BE2C (cell line): ENCODE measurements around the gene XYLT2.
A peak's percentile ranks its signal among the peaks of the same experiment; 100 is the strongest.

Source experiments
- DNase-seq: peaks from one replicate; pipeline ENCODE4 v3.0.0-alpha.2; 2020
- H3K27me3 ChIP-seq: fragments of 250-450 bp; sonication (Bioruptor Pico); 2 replicates; pipeline ENCODE4 v1.5.1; 2020; ENCODE audit warnings: mild to moderate bottlenecking
- H3K36me3 ChIP-seq: fragments of 250-450 bp; sonication (Bioruptor Pico); 2 replicates; pipeline ENCODE4 v1.5.1; 2020; ENCODE audit warnings: mild to moderate bottlenecking
- H3K4me1 ChIP-seq: fragments of 250-450 bp; sonication (Bioruptor Pico); 2 replicates; pipeline ENCODE4 v1.5.1; 2020
- H3K4me3 ChIP-seq: 2 replicates; pipeline ENCODE4 v1.5.1; 2011; ENCODE audit warnings: low read depth, low read length
- H3K9me3 ChIP-seq: fragments of 250-450 bp; sonication (Bioruptor Pico); 2 replicates; pipeline ENCODE4 v1.5.1; 2020
- TF ChIP-seq, protein P1 (sequence below): IDR thresholded peaks from 2 replicates; pipeline ENCODE4 v1.5.1; 2012; ENCODE audit warnings: mild to moderate bottlenecking, low read depth, low read length

XYLT2 gene

DNA sequence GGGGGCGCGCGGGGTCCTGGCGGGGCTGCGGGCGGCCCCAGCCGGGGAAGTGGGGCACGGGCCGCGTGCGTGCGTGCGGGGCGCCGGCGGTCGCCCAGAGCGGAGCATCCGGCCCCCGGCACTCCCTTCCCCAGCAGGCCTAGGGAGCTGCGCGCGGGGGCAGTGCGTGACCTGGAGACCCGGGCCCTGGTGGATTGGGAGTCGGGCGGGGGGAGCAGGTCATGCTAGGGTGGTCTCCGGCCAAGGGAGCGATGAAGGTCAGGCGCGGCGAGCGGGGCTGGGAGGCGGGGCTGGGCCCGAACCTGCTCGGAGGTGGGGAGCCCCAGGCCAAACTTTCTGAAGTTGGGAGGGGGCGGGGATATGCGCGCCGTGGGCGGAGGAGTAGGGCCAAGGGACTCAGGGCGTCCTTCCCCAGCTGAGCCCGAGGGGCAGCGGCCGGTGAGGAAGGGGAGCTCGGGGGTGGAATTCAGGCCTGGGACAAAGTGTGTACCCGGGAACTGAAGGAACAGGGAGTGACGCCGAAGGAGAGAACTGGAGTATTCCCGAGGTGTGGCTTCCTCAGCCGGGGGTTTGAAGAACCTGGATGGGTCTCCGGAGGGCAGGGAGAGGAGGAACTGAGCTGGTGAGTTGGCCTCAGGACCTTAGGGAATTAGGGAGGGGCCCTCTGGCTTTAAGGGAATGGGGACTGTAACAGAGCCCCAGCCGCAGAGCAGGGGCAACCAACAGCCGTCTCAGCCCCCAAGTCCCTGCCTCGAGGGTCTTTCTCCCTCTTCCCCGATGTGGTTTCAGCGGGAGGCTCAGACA is 589 bp downstream of the XYLT2 start:
- no peaks in the 10 kb centered on the region for H3K36me3 ChIP-seq
- H3K27me3 ChIP-seq, result peaks cover 3% of the 10 kb centered on the region; the same call in 1 of the 2 replicates
- H3K4me1 ChIP-seq, result peaks cover 3% of the 10 kb centered on the region; the same call in 1 of the 2 replicates
- H3K4me3 ChIP-seq, result peak overlapping the region; percentile 77
- DNase-seq, result no peak
- H3K9me3 ChIP-seq, result no peaks in the 10 kb centered on the region
- TF ChIP-seq, protein P1, sequence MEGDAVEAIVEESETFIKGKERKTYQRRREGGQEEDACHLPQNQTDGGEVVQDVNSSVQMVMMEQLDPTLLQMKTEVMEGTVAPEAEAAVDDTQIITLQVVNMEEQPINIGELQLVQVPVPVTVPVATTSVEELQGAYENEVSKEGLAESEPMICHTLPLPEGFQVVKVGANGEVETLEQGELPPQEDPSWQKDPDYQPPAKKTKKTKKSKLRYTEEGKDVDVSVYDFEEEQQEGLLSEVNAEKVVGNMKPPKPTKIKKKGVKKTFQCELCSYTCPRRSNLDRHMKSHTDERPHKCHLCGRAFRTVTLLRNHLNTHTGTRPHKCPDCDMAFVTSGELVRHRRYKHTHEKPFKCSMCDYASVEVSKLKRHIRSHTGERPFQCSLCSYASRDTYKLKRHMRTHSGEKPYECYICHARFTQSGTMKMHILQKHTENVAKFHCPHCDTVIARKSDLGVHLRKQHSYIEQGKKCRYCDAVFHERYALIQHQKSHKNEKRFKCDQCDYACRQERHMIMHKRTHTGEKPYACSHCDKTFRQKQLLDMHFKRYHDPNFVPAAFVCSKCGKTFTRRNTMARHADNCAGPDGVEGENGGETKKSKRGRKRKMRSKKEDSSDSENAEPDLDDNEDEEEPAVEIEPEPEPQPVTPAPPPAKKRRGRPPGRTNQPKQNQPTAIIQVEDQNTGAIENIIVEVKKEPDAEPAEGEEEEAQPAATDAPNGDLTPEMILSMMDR, result no peak

DNA sequence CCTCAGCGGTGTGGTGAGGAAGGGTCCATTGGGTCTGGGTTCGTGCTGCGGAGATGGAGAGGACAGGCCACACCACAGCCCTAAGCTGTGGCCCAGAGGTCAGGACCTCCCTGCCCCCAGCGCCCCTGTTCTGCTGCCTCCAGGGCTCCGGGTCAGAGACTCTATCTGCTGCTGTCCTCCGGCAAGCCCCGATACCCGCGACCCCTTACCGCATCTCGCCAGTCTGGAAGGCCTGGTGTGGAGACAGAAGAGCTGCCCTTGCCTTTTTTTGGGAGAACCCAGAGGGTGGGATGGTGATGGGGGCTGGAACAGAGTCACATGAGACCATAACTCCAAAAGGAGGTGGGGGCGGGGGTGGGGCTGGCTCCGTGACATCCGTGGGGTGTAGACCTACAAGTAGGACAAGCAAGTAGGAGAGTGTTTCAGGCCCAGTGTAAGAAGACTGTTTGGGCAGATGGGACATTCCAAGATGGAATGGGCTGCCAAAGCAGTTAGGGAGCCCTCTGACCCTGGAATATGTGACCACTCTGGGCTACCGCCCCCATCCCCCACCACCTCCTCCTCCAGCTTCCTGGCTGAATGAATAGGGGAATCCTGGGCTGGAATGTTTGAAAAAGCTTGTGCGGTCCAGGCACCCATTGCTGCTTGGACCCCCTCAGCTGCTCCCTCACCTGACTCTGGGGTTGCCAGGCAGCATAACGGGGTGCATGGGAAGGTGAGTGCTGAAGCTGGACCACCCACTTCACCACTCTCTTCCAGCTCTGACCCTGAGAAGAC is 1.4 kb downstream of the XYLT2 start:
- H3K4me1 ChIP-seq, result peaks cover 3% of the 10 kb centered on the region; the same call in 1 of the 2 replicates
- H3K36me3 ChIP-seq, result no peaks in the 10 kb centered on the region
- H3K9me3 ChIP-seq, result no peaks in the 10 kb centered on the region
- TF ChIP-seq, protein P1, result no peak
- no peak for DNase-seq
- peaks cover 3% of the 10 kb centered on the region; the same call in 1 of the 2 replicates for H3K27me3 ChIP-seq
- H3K4me3 ChIP-seq, result peak overlapping the region; percentile 77

DNA sequence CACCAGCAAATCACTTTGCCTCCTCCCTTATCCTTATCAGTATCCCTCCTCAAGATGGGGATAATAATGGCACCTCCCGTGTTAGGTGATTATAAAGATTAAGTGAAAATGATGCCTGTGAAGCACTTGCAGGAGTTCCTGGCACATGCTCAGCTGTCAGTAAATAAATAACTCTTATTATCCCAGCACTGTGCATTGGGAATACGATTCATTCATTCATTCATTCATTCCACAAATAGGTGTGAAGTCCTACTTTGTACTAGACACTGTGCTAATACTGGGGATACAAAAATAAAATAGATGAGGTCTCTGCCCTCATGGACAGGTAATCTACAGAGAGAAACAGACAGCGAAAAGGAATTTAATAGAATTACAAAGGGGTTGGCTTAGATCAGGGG is 2.0 kb downstream of the XYLT2 start:
- no peak for DNase-seq
- TF ChIP-seq, protein P1, result no peak
- Histone ChIP-seq H3K4me3 (no peak overlapping the region), H3K9me3 (no peaks in the 10 kb centered on the region), H3K36me3 (no peaks in the 10 kb centered on the region), H3K4me1 (peaks cover 3% of the 10 kb centered on the region; the same call in 1 of the 2 replicates), H3K27me3 (peaks cover 3% of the 10 kb centered on the region; the same call in 1 of the 2 replicates)

DNA sequence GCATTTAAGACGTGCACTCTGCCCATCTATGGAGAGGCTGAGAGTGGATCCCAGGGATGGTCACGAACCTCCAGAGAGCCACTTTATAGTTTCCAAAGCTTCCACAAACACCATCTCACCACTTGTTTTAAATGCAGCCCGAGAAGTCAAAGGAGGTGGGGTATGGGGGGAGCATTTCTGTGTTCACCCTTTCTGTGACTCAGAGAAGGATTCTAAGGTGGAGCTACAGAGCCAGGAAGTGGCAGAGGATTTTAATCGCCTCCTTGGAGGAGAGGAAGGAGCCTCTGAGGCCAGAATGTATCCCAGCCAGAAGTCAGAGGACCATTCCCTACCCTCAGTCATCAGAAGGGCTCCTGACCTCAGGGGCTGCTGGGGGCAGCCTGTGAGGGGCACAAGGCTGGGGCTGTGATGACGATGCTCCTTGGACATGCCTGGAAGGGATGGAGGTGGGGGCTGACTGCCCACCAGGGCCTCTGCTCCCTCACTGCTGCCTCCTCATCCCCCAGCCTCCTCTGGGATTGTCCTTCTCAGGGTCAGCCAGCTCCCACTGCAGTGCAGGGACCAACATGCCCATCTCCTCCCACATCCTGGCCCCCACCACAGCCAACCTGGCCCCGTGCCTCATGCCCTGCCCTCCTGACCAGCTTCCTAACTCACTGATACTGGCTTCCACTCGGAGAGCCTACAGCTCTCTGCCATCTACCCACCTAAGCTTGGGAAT is 2.8 kb downstream of the XYLT2 start:
- Histone ChIP-seq H3K9me3 (no peaks in the 10 kb centered on the region), H3K36me3 (peaks cover under 1% of the 10 kb centered on the region; the same call in 1 of the 2 replicates), H3K27me3 (peaks cover 3% of the 10 kb centered on the region; the same call in 1 of the 2 replicates), H3K4me1 (peaks cover 3% of the 10 kb centered on the region; the same call in 1 of the 2 replicates), H3K4me3 (no peak overlapping the region)
- TF ChIP-seq, protein P1, result no peak
- no peak for DNase-seq

DNA sequence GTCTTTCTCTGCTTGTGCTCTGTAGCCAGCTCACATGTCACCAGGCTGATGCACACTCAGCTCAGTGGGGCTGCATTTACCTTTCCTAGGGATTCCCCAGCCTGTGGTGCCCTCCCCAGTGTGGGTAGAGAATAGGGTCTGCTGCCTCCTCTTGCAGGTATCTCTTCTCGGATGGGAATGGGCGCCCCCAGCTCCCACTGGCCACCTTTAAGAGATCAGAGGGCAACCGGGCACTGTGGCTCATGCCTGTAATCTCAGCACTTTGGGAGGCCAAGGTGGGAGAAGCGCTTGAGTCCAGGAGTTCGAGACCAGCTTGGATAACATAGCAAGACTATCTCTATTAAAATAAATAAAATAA is 3.3 kb downstream of the XYLT2 start:
- Histone ChIP-seq H3K27me3 (peaks cover 3% of the 10 kb centered on the region; the same call in 1 of the 2 replicates), H3K4me1 (peaks cover 3% of the 10 kb centered on the region; the same call in 1 of the 2 replicates), H3K36me3 (peaks cover 5% of the 10 kb centered on the region; the same call in 1 of the 2 replicates), H3K9me3 (no peaks in the 10 kb centered on the region), H3K4me3 (no peak overlapping the region)
- TF ChIP-seq, protein P1, result no peak
- DNase-seq, result no peak
